RCC 7860 (cell line): ENCODE data around the gene SNX6.
A peak's percentile ranks its signal among the peaks of the same experiment; 100 is the strongest.
"Not testable (repeated sequence)": the region's sequence is repeated elsewhere in the genome, so short reads cannot be mapped to it uniquely, and the experiment has no call there.

Experiments
- DNase-seq: peaks from one replicate; pipeline ENCODE4 v3.0.0-alpha.2; 2015; ENCODE audit warnings: low spot score
- FAIRE-seq: peaks from 2 replicates; lab custom pipeline; 2012; peaks lifted over from hg19 to GRCh38; lab: Jason Lieb, UNC

The SNX6 gene

GRCh38 chr14:34569750-34570149 lies 60.2 kb downstream of the SNX6 start:
- FAIRE-seq: no peak
- DNase-seq: no peak

DNA sequence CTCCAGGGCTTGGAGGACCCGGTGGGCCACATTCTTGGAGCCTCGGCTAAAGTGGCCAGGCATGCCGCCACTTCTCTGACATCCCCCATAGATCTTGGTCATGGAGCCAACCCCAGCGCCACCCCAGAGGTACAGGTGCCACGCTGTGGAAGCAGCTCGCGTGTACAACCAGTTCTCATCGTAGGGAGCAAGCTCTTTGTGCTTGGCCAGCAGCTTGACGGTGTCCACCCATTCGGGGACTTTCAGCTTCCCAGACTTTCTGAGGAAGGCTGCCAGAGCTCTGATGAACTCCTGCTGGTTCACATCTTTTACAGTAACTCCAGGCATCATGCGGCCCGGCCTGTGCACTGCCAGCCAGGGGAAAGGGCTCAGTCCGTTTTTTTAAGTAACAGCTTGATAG lies 61.1 kb downstream of the SNX6 start:
- DNase-seq (no peak), FAIRE-seq (no peak)

GRCh38 chr14:34562776-34563150 lies 67.2 kb downstream of the SNX6 start:
- FAIRE-seq: no peak
- no peak for DNase-seq

GRCh38 chr14:34562037-34562775 lies 67.7 kb downstream of the SNX6 start:
- FAIRE-seq, DNase-seq: not testable (repeated sequence)

DNA sequence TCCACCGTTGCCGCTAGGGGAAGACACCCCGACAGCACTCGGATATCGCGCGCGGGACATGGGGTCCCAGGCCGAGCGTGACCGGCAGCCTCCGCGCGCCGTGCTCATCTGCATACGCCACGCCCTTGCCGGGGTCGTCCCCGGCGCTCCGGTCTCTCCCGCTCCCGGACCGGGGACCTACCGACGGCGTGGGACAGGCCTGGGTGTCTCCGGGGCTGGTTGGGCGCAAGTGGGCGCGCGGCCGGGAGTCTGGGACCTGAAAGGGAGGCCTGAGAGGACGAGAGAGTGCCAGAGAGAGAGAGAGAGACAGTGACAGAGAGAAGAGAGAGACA lies 73.5 kb downstream of the SNX6 start:
- DNase-seq, FAIRE-seq: not testable (repeated sequence)

- DNase-seq: not testable (repeated sequence)
- FAIRE-seq: peak; percentile 51
These were observed 74.1 kb downstream of the SNX6 start for GRCh38 chr14:34555583-34556497.

DNA sequence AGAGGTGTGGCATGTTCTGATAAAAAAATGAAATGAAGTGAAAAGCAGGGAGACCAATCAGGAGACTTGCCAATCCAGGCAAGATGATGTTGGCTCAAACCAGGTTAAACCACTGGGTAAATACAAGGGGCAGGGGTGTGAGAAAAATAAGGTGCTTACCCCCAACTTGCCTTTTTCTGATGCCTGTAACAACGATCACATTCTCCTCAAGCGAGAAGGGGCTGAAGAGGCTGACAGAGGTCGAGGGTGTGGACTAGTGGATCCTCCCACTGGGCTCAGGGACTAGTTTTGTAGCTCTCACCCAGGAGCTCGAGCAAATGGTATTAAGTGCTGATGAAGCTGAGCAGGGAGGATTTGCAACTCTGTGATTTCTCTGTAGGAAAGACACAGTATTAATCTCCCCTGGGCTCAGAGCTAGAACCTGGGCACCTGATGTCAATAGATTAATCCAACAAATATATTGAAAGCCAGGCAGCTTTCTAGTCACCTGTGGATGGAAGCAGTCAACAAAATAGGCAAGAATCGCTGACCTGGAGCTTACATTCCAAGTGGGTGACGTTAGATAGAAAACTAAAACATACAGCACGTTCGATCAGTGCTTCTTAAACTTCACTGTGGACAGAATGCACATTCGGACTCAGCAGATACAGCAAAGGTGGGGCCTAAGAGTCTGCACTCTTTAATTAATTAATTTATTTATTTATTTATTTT lies 75.3 kb downstream of the SNX6 start:
- DNase-seq: peak; percentile 35
- FAIRE-seq: no peak

- FAIRE-seq, DNase-seq: not testable (repeated sequence)
These were observed 80.5 kb downstream of the SNX6 start for GRCh38 chr14:34549276-34549966.

DNA sequence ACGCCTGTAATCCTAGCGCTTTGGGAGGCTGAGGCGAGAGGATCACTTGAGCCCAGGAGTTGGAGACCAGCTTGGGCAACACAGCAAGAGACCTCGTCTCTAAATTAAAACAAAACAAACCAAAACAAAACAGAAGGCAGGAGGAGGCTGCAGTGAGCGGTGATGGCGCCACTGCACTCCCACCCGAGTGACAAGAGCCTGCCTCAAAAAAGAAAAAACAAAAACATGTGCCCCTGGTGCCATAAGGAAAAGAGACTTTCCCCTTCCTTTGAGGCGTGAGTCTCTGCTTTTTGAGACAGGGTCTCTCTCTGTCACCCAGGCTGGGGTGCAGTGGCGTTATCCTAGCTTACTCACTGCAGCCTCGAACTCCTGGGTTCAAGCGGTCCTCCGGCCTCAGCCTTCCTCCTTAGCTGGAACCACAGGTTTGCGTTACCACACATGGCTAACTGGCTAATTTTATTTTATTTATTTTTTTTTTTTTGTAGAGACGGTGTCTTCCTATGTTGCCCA lies 81.4 kb downstream of the SNX6 start:
- DNase-seq: no peak
- no peak for FAIRE-seq

DNA sequence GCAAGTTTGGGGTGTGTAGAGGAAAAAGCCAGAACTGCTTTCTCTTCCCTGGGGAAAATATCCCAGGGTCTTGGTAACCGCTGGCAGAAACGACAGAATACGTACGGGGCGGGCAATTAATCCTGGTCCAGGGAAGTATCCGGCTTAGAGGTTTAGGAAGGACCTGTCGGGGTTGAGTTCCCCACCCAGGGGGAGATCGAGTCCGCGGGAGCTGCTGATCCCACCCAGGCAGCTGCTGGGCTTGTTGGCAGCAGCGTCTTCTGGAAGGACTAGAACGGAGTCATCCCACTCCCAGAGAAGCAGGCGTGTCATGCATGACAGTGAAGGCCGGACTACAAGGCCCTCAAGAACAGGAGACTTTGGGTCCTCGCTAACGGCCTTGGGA lies 82.8 kb downstream of the SNX6 start:
- not testable (repeated sequence) for DNase-seq, FAIRE-seq

DNA sequence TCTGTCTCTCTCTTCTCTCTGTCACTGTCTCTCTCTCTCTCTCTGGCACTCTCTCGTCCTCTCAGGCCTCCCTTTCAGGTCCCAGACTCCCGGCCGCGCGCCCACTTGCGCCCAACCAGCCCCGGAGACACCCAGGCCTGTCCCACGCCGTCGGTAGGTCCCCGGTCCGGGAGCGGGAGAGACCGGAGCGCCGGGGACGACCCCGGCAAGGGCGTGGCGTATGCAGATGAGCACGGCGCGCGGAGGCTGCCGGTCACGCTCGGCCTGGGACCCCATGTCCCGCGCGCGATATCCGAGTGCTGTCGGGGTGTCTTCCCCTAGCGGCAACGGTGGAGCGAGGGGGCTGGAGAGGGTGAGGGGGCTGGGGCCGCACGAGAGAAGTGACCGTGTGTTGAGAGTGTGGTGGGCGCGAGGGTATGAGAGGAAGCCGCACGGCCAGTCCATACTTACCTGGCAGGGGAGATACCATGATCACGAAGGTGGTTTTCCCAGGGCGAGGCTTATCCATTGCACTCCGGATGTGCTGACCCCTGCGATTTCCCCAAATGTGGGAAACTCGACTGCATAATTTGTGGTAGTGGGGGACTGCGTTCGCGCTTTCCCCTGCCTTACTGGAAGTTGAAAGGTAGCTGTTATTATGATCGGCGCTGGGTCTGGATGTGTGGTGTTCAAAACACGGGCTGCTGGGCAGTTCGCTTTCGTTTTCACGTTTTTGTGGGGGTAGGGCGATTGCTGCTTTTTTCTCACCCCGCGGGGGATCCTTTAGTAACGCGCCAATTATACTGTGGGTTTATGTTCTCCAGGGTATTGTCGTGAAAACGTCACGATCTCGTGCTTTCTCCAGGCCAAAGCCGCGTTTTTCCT lies 83.4 kb downstream of the SNX6 start:
- peak; percentile 73 for FAIRE-seq
- DNase-seq: not testable (repeated sequence)

DNA sequence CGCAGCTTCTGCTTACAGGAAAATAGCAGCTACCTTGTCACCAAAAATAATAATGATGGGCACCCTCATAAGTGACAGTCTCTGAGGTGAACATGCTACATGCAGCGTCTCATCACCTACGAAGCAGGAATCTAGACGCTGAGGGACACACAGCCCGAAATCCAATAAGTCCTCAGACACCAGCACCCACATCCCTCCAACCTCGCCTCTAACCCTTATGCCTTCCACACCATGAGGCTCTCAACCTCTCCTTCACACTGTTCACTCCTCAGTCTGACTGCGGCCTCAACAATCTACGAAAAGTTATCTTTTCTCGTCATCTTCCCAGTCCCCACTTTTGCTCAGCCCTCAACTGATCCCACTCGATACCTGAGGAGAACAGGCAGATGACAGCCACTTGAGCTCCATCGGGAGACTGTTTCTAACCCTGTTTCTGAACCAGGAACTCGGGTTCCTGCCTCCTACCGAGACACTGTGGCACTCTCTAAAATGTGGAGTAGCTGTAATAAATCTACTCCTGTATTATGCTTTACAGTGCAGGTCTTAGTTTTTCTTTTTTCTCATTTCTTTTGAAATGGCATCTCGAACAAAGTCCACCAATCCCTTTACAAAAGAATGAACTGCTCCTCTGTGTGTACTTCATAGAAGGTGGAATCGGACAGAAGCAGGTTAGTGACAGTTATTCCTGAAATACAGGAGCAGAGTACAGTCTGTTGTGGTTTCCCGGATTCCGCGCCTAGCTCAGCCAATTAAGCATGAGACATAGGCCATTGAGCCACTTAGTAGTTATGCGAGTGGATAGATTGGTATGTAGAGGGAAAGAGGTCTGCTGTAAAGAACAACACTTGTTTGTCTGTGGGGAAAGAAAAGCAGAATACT lies 89.5 kb downstream of the SNX6 start:
- not testable (repeated sequence) for FAIRE-seq, DNase-seq

DNA sequence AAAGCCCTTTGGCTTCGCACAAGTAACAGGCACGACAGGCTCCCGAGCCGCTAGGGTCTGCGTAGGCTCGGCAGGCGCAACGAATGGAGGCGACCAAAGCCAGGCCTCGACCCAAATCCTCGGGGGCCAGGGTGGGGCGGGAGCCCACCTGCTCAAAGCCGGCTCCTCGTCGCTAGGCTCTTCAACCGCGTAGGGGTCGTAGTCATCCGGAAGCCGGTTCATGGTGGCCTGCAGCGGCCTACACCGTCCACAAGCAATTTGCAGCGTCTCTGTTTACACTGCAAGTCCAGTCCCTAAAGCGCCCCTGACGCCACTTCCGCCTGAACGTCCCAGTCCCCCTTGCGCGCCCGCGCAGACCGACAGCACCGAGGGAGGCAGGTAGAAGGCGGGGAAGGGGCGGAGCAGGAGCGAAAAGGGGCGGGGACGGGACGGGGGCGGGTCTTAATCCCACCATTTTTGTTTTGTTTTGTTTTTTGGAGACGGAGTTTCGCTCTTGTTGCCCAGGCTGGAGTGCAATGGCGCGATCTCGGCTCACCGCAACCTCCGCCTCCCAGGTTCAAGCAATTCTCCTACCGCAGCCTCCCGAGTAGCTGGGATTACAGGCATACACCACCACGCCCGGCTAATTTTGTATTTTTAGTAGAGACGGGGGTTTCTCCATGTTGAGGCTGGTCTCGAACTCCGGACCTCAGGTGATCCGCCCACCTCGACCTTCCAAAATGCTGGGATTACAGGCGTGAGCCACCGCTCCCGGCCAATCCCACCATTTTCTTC lies 90.4 kb downstream of the SNX6 start, which contains the start of gene EAPP:
EAPP (minus strand) TSS at position 295 of the 774 bp plus-strand sequence; CDS start at position 222, 73 bp downstream.
- FAIRE-seq (no peak), DNase-seq (peak; percentile 79)

- DNase-seq: no peak
- no peak for FAIRE-seq
These were observed 91.0 kb downstream of the SNX6 start for GRCh38 chr14:34538871-34539406.

- DNase-seq, FAIRE-seq: not testable (repeated sequence)
These were observed 91.9 kb downstream of the SNX6 start for GRCh38 chr14:34538096-34538495.

DNA sequence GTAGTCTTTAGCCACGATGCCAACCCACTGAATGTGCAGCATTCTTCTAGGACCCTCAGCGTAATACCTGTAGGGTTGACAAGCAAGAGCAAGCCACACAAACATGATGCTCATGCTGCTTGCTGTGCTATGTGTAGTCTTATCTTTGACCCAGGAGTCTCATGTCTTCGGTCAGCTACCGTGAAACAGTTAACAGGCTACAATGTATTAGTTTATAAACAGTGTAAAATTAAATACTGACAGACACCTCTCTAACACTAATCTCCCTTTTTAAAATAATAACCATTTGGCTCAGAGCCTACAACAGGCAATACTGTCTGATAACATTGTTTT lies 92.3 kb downstream of the SNX6 start:
- FAIRE-seq (no peak), DNase-seq (no peak)

GRCh38 chr14:34536951-34537676 lies 92.8 kb downstream of the SNX6 start:
- peak; percentile 44 for DNase-seq
- FAIRE-seq: no peak
